SW 1271 (cell line): Measurements from ENCODE around the gene FBXW5.

ENCODE experiments used
- DNase-seq, 2 experiments: peaks; one replicate each; lab custom pipeline; 2025; lab: John Stamatoyannopoulos, UW

Gene FBXW5

DNA sequence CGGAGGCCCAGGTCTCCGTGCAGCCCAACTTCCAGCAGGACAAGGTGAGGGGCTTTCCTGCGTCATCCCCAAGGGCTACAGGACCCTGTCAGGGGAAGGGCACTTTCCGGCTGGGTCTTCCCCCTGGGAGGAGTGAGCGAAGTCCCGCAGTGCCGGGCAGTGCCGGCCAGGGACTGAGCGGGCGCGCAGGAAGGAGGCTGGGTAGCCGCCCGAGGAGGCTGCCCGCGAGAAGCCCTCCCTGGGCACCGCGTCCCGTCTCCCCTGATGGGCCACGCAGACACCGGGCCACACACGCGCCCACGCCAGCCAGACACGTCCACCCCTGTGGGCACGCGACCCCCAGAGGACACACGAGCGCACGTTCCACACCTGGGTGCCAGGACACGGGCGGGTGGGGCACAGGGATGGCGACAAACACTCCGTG is 33.1 kb upstream of the FBXW5 start:
- no peak for DNase-seq

- DNase-seq = no peak
Observed at GRCh38 chr9:136977223-136977622, 32.7 kb upstream of the FBXW5 start, which contains the start of gene PTGDS. Gene PTGDS, plus strand, starts transcription at chr9:136977504. Its CDS starts 75 bp downstream, at chr9:136977579.

- no peak for DNase-seq
Observed at GRCh38 chr9:136975644-136976043, 31.1 kb upstream of the FBXW5 start.

- no peak for DNase-seq
Observed at GRCh38 chr9:136974817-136975535, 30.4 kb upstream of the FBXW5 start.

DNA sequence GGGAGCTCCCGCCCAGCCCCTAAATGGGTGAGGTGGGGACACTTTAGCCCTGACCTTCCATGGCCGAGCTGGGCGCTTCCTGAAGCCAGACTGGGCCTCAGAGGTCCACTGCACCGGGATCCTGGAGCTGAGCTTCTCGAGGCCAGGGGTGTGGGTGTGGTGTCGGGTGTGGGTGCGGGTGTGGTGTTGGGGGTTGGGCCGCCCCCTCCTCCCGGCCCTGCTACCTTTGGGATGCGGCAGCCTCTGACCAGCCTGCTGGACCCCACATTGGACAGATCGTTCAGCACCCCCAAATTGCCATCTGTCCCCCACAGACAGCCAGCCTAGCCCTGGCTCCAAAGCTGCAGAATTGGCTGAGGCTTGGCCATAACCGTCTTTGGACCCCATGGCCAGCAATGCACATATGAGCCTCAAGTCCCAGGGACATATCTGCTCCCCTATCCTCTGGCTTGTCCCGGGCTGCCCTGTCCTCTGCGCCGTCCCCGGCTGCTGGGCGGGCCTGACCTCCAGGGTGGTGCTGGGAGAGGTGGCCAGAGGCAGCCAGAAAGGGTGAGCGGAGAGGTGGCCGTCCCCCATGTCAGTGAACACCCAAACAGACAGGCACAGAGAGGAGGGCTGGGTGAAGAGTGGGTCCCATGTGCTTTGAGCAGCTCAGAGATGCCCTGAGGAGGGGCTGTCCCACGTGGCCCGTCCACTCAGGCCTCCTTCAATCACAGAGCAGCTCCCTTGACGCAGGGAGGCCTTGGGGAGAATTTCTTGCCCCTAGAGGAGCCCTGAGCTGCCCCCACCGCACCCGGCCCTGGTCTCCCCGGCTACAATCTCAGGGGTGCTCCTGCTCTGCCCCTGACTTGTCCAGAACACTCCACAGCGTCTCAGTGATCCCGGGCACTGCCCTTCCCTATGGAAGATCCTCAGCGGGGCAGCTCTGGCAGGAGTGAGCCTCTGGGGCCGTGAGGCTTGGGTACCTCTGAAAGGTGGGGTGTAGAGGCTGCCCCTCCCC is 29.4 kb upstream of the FBXW5 start:
- DNase-seq = no peak

DNA sequence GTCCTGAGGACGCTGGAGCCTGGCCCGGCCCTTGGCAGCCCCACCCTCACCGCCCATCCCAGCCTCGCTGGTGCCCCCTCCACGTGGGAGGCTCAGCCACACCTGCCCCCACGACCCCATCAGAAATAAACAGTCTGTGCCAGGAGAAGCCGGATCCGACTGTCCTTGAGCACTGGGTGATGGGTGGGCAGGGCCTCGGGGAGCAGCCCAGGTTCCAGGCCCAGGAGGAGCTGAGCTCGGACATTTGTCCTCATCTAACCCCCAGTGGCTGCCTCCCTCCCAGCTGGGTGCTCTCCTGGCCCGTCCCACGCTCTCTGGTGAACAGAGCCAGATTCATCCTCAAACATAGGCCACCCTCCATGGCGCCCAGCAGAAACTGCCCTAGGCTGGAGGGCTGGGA is 28.2 kb upstream of the FBXW5 start:
- no peak for DNase-seq

- DNase-seq = no peak
Observed at GRCh38 chr9:136972335-136972734, 27.8 kb upstream of the FBXW5 start.

DNA sequence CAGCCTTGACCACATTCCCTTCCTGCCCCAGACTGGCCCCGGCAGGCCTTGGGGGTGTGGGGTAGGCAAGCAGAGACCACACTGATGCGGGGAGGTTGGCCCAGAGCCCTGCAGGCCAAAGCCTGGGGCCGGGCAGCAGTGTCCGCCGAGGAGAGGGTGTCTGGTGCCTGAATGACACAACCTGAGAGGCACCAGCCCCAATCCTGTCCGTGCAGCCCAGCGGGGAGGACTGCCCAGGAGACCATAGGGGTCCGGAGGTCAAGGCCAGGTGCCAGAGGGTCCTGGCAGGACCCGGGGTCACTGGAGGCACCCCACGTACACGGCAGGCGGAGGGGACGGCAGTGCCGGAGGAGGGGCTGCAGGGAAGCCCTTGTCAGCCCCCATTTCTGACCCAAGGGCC is 27.2 kb upstream of the FBXW5 start:
- no peak for DNase-seq

DNA sequence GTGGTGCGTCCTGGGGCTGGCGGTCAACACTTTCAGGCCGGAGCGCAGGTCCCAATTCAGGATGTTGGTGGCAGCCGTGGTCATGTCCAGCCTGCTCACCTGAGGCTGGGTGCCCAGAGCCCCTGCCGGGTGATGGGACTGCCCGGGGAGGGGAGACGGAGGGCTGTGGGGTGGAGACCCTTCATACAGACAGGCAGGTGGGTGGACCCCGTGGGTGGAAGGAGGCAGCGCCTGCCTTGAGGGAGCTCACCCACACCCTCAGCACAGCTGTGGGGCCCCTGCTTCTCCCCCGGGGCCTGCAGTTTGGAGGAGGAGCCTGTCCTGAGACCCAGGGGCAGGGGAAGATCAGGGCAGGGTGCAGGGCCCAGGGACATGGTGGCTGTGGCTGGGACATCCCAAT is 25.8 kb upstream of the FBXW5 start:
- DNase-seq = no peak

DNA sequence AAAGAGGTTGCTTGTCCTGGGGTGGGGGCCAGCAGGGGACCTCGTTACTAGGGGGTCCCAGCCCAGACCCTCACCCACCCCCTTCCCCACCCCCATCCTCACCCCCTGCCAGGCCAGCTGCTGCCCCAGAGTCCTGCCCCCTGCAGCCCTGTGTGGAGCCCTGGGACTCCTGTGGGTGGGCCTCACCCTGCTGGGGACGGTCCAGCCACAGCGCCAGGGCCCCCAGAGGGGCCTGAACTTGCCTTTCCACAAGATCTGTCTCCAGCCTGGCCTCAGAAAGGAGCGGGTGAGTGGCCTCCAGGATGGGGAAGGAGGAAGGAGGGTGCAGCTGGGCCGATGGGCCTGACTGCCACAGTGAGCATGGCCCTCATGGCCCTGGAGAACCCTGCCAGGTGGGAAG is 25.2 kb upstream of the FBXW5 start:
- no peak for DNase-seq

GRCh38 chr9:136969150-136969549 is 24.6 kb upstream of the FBXW5 start:
- DNase-seq = no peak

- no peak for DNase-seq
Observed at GRCh38 chr9:136968333-136969127, 24.0 kb upstream of the FBXW5 start.

- no peak for DNase-seq
Observed at GRCh38 chr9:136965771-136966484, 21.4 kb upstream of the FBXW5 start.

GRCh38 chr9:136964833-136965422 is 20.4 kb upstream of the FBXW5 start:
- no peak for DNase-seq

DNA sequence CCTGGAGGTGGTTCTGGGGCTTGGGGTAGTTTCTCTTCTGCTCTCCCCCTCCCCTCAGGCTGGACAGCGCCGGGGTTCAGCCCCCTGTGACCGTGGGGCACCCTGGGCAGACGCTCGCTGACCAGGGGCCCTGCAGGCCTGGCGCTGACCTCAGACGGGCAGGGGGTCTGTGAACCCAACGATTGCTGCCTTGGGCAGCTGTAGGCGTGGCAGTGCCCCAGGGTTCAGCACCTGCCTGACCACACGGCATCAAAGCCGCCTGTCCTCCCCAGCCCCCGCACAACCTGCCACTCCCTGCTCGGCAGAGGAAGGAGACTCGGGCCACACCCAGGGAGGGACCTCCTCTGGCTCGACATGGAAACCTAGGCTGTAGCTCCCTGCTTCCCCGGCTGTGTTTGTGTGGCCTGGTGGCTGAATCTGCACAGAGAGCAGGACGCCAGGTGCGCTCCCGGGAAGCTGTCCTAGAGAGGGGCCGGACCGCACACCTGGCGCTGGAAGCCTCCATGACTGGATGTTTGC is 19.7 kb upstream of the FBXW5 start:
- DNase-seq = no peak

DNA sequence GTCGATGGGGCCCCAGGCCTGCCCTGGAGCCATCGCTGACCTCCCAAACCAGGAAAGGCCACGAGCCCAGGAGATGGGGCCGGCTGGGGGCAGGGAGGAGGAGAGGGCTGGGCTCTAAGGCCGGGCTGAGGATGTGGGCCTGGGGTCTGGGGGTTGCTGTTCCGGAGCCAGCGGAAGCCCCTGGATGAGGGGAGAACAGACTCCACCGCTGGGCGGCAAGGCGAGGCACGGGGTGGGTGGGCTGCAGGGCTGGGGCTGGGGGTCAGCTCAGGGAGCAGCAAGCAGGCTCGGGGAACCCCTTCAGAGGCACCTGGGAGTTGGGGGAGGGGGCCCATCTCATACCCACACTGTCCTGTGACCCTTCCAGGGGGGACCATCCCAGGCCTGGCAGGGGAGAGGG is 19.2 kb upstream of the FBXW5 start:
- DNase-seq = no peak

GRCh38 chr9:136963341-136963740 is 18.8 kb upstream of the FBXW5 start:
- no peak for DNase-seq

DNA sequence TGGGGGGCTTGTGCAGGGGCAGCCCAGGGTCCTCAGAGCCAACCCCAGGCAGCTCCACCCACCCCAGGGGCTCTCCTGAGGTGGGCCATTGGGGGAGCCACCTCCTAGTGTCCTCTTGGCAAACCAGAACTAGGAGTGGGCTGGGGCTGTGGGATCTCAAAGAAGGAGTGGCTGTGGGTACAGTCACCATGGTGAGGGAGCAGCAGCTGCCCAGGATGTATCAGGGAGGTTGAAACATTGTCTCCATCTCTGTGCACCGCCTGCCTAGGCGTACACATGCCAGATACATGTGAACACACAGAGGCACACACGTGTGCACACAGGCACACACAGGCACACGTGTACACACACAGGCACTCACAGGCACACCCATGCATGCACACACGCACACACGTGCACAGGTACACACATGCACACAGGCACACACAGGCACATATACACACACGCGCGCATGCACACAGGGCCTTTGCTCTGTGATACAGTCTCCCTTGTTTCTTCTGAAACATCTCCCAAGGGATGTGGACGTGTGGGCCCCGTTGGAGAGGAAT is 18.2 kb upstream of the FBXW5 start:
- DNase-seq = no peak

DNA sequence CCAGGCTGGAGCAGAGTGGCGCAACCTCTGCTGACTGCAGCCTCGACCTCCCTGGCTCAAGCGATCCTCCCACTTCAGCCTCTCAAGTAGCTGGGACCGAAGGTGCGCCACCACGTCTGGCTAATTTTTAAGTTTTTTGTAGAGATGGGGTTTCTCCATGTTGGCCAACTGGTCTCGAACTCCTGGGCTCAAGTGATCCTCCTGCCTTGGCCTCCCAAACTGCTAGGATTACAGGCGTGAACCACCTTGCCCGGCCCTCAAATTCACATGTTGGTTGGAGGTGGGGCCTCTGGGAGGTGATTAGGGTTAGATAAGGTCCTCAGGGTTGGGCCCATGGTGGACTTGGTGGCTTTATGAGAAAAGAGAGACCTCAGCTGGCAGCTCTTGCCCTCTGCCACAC is 17.6 kb upstream of the FBXW5 start:
- DNase-seq = no peak

GRCh38 chr9:136961279-136962065 is 16.9 kb upstream of the FBXW5 start:
- DNase-seq = no peak
